ENCODE measurements around the gene ZBP1.

The ZBP1 gene

GRCh38 chr20:57568088-57568896, 51.9 kb downstream of the ZBP1 start:
- H3K9ac ChIP-seq (ENCODE audit: low read depth, low read length) = no peak overlapping the region
- peaks cover under 1% of the 10 kb centered on the region; the same call in 1 of the 2 replicates for H3K4me1 ChIP-seq (ENCODE audit: insufficient read depth, low read length)
- no peaks in the 10 kb centered on the region for H3K36me3 ChIP-seq (ENCODE audit: insufficient read depth, low read length)
- no peaks in the 10 kb centered on the region for H3K9me3 ChIP-seq (ENCODE audit: control insufficient read depth, insufficient read depth, low read length)

GRCh38 chr20:57567471-57568079, 52.7 kb downstream of the ZBP1 start:
- H3K9ac ChIP-seq (ENCODE audit: low read depth, low read length) = no peak overlapping the region
- H3K36me3 ChIP-seq (ENCODE audit: insufficient read depth, low read length) = no peaks in the 10 kb centered on the region
- H3K4me1 ChIP-seq (ENCODE audit: insufficient read depth, low read length) = no peaks in the 10 kb centered on the region
- no peaks in the 10 kb centered on the region for H3K9me3 ChIP-seq (ENCODE audit: control insufficient read depth, insufficient read depth, low read length)

GRCh38 chr20:57566803-57567459, 53.3 kb downstream of the ZBP1 start:
- no peaks in the 10 kb centered on the region for H3K36me3 ChIP-seq (ENCODE audit: insufficient read depth, low read length)
- no peak overlapping the region for H3K9ac ChIP-seq (ENCODE audit: low read depth, low read length)
- no peaks in the 10 kb centered on the region for H3K9me3 ChIP-seq (ENCODE audit: control insufficient read depth, insufficient read depth, low read length)
- no peaks in the 10 kb centered on the region for H3K4me1 ChIP-seq (ENCODE audit: insufficient read depth, low read length)

GRCh38 chr20:57566399-57566798, 53.8 kb downstream of the ZBP1 start:
- H3K4me1 ChIP-seq (ENCODE audit: insufficient read depth, low read length) = no peaks in the 10 kb centered on the region

GRCh38 chr20:57564951-57565642, 55.1 kb downstream of the ZBP1 start:
- Histone ChIP-seq H3K9ac (ENCODE audit: low read depth, low read length) (no peak overlapping the region), H3K36me3 (ENCODE audit: insufficient read depth, low read length) (no peaks in the 10 kb centered on the region), H3K4me1 (ENCODE audit: insufficient read depth, low read length) (no peaks in the 10 kb centered on the region)

More at GRCh38 chr20:57566399-57566798, 53.8 kb downstream of the ZBP1 start:
- Histone ChIP-seq H3K36me3 (ENCODE audit: insufficient read depth, low read length) (no peaks in the 10 kb centered on the region), H3K9me3 (ENCODE audit: control insufficient read depth, insufficient read depth, low read length) (no peaks in the 10 kb centered on the region), H3K9ac (ENCODE audit: low read depth, low read length) (no peak overlapping the region)

GRCh38 chr20:57564180-57564802, 55.9 kb downstream of the ZBP1 start:
- no peaks in the 10 kb centered on the region for H3K9me3 ChIP-seq (ENCODE audit: control insufficient read depth, insufficient read depth, low read length)
- no peak overlapping the region for H3K9ac ChIP-seq (ENCODE audit: low read depth, low read length)
- H3K36me3 ChIP-seq (ENCODE audit: insufficient read depth, low read length) = no peaks in the 10 kb centered on the region
- H3K4me1 ChIP-seq (ENCODE audit: insufficient read depth, low read length) = no peaks in the 10 kb centered on the region

More at GRCh38 chr20:57564951-57565642, 55.1 kb downstream of the ZBP1 start:
- no peaks in the 10 kb centered on the region for H3K9me3 ChIP-seq (ENCODE audit: control insufficient read depth, insufficient read depth, low read length)

- H3K9ac ChIP-seq (ENCODE audit: low read depth, low read length) = no peak overlapping the region
- no peaks in the 10 kb centered on the region for H3K9me3 ChIP-seq (ENCODE audit: control insufficient read depth, insufficient read depth, low read length)
- no peaks in the 10 kb centered on the region for H3K36me3 ChIP-seq (ENCODE audit: insufficient read depth, low read length)
- no peaks in the 10 kb centered on the region for H3K4me1 ChIP-seq (ENCODE audit: insufficient read depth, low read length)
Observed at GRCh38 chr20:57563522-57563921, 56.7 kb downstream of the ZBP1 start.

- no peak overlapping the region for H3K9ac ChIP-seq (ENCODE audit: low read depth, low read length)
- H3K36me3 ChIP-seq (ENCODE audit: insufficient read depth, low read length) = no peaks in the 10 kb centered on the region
- H3K9me3 ChIP-seq (ENCODE audit: control insufficient read depth, insufficient read depth, low read length) = no peaks in the 10 kb centered on the region
- H3K4me1 ChIP-seq (ENCODE audit: insufficient read depth, low read length) = no peaks in the 10 kb centered on the region
Observed at GRCh38 chr20:57562541-57563465, 57.4 kb downstream of the ZBP1 start.

- H3K36me3 ChIP-seq (ENCODE audit: insufficient read depth, low read length) = no peaks in the 10 kb centered on the region
- no peaks in the 10 kb centered on the region for H3K9me3 ChIP-seq (ENCODE audit: control insufficient read depth, insufficient read depth, low read length)
- H3K4me1 ChIP-seq (ENCODE audit: insufficient read depth, low read length) = no peaks in the 10 kb centered on the region
- H3K9ac ChIP-seq (ENCODE audit: low read depth, low read length) = no peak overlapping the region
Observed at GRCh38 chr20:57561356-57562279, 58.6 kb downstream of the ZBP1 start.

GRCh38 chr20:57560554-57561355, 59.5 kb downstream of the ZBP1 start, which contains the start of gene PCK1:
TSS of gene PCK1 (plus strand) at chr20:57561110. CDS start at chr20:57561412, 302 bp downstream.
- no peaks in the 10 kb centered on the region for H3K36me3 ChIP-seq (ENCODE audit: insufficient read depth, low read length)
- H3K4me1 ChIP-seq (ENCODE audit: insufficient read depth, low read length) = no peaks in the 10 kb centered on the region
- no peak within 1 kb of the TSS for H3K9ac ChIP-seq (ENCODE audit: low read depth, low read length)
- H3K9me3 ChIP-seq (ENCODE audit: control insufficient read depth, insufficient read depth, low read length) = no peaks in the 10 kb centered on the region

GRCh38 chr20:57559658-57560553, 60.3 kb downstream of the ZBP1 start:
- Histone ChIP-seq H3K9me3 (ENCODE audit: control insufficient read depth, insufficient read depth, low read length) (no peaks in the 10 kb centered on the region), H3K9ac (ENCODE audit: low read depth, low read length) (no peak overlapping the region), H3K36me3 (ENCODE audit: insufficient read depth, low read length) (no peaks in the 10 kb centered on the region), H3K4me1 (ENCODE audit: insufficient read depth, low read length) (no peaks in the 10 kb centered on the region)

All from ES-I3 (cell line).